DND-41 (cell line): ENCODE measurements around the gene TAOK1.

Source experiments
- ATAC-seq: fragments of 200-7000 bp; cut with Tn5 transposase; 3 replicates; pipeline ENCODE4 v1.9.1; 2021; ENCODE audit warnings: low read depth; ENCODE audit not compliant: insufficient read depth
- DNase-seq: peaks from one replicate; pipeline ENCODE4 v3.0.0-alpha.2; 2020
- H2AFZ ChIP-seq: 2 replicates; pipeline ENCODE4 v1.6.0; 2012; ENCODE audit warnings: low read depth, low read length
- H3K27ac ChIP-seq: 2 replicates; pipeline ENCODE4 v1.5.1; 2012; ENCODE audit warnings: low read length, inconsistent platforms
- H3K27me3 ChIP-seq: fragments of 200-600 bp; sonication (generic); 2 replicates; pipeline ENCODE4 v1.6.0; 2012; ENCODE audit warnings: low read length, mild to moderate bottlenecking, inconsistent platforms; ENCODE audit not compliant: insufficient read depth, poor library complexity
- H3K36me3 ChIP-seq: 2 replicates; pipeline ENCODE4 v1.5.1; 2012; ENCODE audit warnings: low read length, inconsistent platforms; ENCODE audit not compliant: insufficient read depth
- H3K4me1 ChIP-seq: 2 replicates; pipeline ENCODE4 v1.5.1; 2012; ENCODE audit warnings: mild to moderate bottlenecking, low read length; ENCODE audit not compliant: insufficient read depth
- H3K4me2 ChIP-seq: 2 replicates; pipeline ENCODE4 v1.6.0; 2012; ENCODE audit warnings: mild to moderate bottlenecking, moderate library complexity, low read length, inconsistent platforms; ENCODE audit not compliant: insufficient read depth
- H3K4me3 ChIP-seq, 2 experiments: fragments of 200-600 bp in 1 of 2; shearing (Covaris generic) in 1 of 2; 2 replicates each; pipeline ENCODE4 v1.5.1; 2012 to 2016; ENCODE audit warnings: inconsistent platforms in 2 of 2, low read length in 2 of 2, mild to moderate bottlenecking in 2 of 2, low read depth in 1 of 2, moderate library complexity in 1 of 2
- H3K79me2 ChIP-seq: 2 replicates; pipeline ENCODE4 v1.6.0; 2012; ENCODE audit warnings: low read length, inconsistent platforms; ENCODE audit not compliant: insufficient read depth
- H3K9ac ChIP-seq: 2 replicates; pipeline ENCODE4 v1.6.0; 2012; ENCODE audit warnings: low read depth, mild to moderate bottlenecking, inconsistent platforms, low read length, moderate library complexity
- H3K9me3 ChIP-seq: 2 replicates; pipeline ENCODE4 v1.5.1; 2012; ENCODE audit warnings: low read length, moderate library complexity, mild to moderate bottlenecking, inconsistent platforms; ENCODE audit not compliant: insufficient read depth, severe bottlenecking
- H4K20me1 ChIP-seq: 2 replicates; pipeline ENCODE4 v1.6.0; 2012; ENCODE audit warnings: low read length; ENCODE audit not compliant: insufficient read depth
- CTCF ChIP-seq: IDR thresholded peaks from 2 replicates; pipeline ENCODE4 v1.5.1; 2012; ENCODE audit warnings: borderline replicate concordance, low read length, moderate library complexity, mild to moderate bottlenecking; ENCODE audit not compliant: poor library complexity, severe bottlenecking; ENCODE audit errors: extremely low read depth
- EZH2 ChIP-seq: IDR thresholded peaks from 3 replicates; pipeline ENCODE4 v1.6.1; 2012; ENCODE audit warnings: borderline replicate concordance, low read depth, mild to moderate bottlenecking, moderate library complexity, low read length, inconsistent platforms; ENCODE audit not compliant: severe bottlenecking

TAOK1 gene

GRCh38 chr17:29549177-29549923 lies 159.2 kb downstream of the TAOK1 start:
- Histone ChIP-seq H3K9ac (no peak overlapping the region), H3K36me3 (peaks cover 5% of the 10 kb centered on the region; the same call in 1 of the 2 replicates), H3K4me2 (no peak overlapping the region), H4K20me1 (no peaks in the 10 kb centered on the region), H3K9me3 (no peaks in the 10 kb centered on the region), H3K4me3 (no peak overlapping the region), H3K79me2 (no peaks in the 10 kb centered on the region), H2AFZ (no peak overlapping the region), H3K27me3 (no peaks in the 10 kb centered on the region), H3K27ac (no peak overlapping the region), H3K4me1 (no peaks in the 10 kb centered on the region)
- DNase-seq (no peak), ATAC-seq (no peak)
- TF ChIP-seq CTCF (no peak), EZH2 (no peak)

- no peaks in the 10 kb centered on the region for H3K27me3 ChIP-seq
- H3K9ac ChIP-seq, result no peak overlapping the region
- no peaks in the 10 kb centered on the region for H3K79me2 ChIP-seq
- no peak overlapping the region for H2AFZ ChIP-seq
- H4K20me1 ChIP-seq, result no peaks in the 10 kb centered on the region
- no peak overlapping the region for H3K4me3 ChIP-seq
- TF ChIP-seq CTCF (no peak), EZH2 (no peak)
- no peak overlapping the region for H3K27ac ChIP-seq
- H3K9me3 ChIP-seq, result no peaks in the 10 kb centered on the region
- ATAC-seq, result no peak
- H3K4me1 ChIP-seq, result no peaks in the 10 kb centered on the region
- no peaks in the 10 kb centered on the region for H3K36me3 ChIP-seq
- no peak overlapping the region for H3K4me2 ChIP-seq
- no peak for DNase-seq
Measured at GRCh38 chr17:29555840-29556239, 165.7 kb downstream of the TAOK1 start.

GRCh38 chr17:29557085-29557738 lies 167.0 kb downstream of the TAOK1 start:
- TF ChIP-seq CTCF (no peak), EZH2 (no peak)
- H3K9me3 ChIP-seq, result no peaks in the 10 kb centered on the region
- peaks cover 3% of the 10 kb centered on the region; the same call in 1 of the 2 replicates for H4K20me1 ChIP-seq
- H3K27me3 ChIP-seq, result no peaks in the 10 kb centered on the region
- no peak for DNase-seq
- no peaks in the 10 kb centered on the region for H3K4me1 ChIP-seq
- no peak overlapping the region for H3K4me3 ChIP-seq
- no peak overlapping the region for H2AFZ ChIP-seq
- H3K9ac ChIP-seq, result no peak overlapping the region
- ATAC-seq, result no peak
- no peak overlapping the region for H3K4me2 ChIP-seq
- no peaks in the 10 kb centered on the region for H3K79me2 ChIP-seq
- H3K36me3 ChIP-seq, result peaks cover 4% of the 10 kb centered on the region
- no peak overlapping the region for H3K27ac ChIP-seq
